GM12864 (cell line): Measurements from ENCODE around the gene PARD3B.

Experiments
- DNase-seq: peaks from one replicate; pipeline ENCODE4 v3.0.0-alpha.2; 2011; ENCODE audit warnings: low read depth
- H3K4me3 ChIP-seq: 2 replicates; pipeline ENCODE4 v1.5.1; 2011; ENCODE audit warnings: mild to moderate bottlenecking, low read depth, low read length, control low read depth
- TF ChIP-seq, protein P1 (sequence below): IDR thresholded peaks from 2 replicates; pipeline ENCODE4 v1.5.1; 2011; ENCODE audit warnings: low read depth, mild to moderate bottlenecking, moderate library complexity, low read length, control low read depth, inconsistent platforms; ENCODE audit errors: missing control alignments

PARD3B gene

DNA sequence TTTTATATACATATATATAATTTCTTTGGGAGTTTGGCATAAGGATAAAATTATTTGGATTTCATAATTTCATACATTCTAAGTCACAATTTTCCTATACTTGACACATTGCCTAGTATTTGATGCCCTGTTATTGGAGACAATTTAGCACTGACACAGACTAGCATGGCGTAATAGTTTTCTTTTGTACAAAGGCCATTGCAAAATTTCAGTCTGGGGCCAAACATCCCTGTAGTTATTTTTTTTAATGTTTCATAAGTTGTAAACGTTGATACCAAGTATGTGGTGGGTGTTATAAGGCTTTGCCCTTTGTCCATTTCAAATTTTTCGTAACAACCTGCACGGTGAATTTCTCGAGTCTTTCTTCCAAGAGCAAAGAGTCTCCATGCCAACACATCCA, 1041.4 kb downstream of the PARD3B start:
- no peak for DNase-seq
- TF ChIP-seq, protein P1, sequence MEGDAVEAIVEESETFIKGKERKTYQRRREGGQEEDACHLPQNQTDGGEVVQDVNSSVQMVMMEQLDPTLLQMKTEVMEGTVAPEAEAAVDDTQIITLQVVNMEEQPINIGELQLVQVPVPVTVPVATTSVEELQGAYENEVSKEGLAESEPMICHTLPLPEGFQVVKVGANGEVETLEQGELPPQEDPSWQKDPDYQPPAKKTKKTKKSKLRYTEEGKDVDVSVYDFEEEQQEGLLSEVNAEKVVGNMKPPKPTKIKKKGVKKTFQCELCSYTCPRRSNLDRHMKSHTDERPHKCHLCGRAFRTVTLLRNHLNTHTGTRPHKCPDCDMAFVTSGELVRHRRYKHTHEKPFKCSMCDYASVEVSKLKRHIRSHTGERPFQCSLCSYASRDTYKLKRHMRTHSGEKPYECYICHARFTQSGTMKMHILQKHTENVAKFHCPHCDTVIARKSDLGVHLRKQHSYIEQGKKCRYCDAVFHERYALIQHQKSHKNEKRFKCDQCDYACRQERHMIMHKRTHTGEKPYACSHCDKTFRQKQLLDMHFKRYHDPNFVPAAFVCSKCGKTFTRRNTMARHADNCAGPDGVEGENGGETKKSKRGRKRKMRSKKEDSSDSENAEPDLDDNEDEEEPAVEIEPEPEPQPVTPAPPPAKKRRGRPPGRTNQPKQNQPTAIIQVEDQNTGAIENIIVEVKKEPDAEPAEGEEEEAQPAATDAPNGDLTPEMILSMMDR: no peak

DNA sequence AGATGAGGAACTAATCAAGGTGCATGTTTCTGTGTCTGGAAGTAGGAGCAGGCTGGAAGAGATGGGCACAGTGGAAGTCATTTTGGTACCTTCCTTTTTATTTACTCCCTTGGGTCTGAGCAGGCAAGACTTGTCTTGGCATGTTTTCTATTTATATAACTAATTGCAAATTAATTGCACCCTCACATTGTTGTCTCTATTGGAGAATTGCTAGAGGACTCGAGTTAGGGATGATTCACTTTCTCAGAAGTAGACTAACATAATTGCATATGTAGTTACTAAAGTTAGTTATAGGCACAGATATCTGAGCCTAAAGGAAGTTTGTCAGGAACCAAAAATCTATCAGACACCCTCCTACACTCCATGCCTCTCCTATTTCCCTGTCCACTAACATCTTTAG, 1044.2 kb downstream of the PARD3B start:
- no peak overlapping the region for H3K4me3 ChIP-seq
- DNase-seq: no peak
- TF ChIP-seq, protein P1: no peak

More for the DNA sequence above, 1041.4 kb downstream of the PARD3B start:
- H3K4me3 ChIP-seq: no peak overlapping the region

DNA sequence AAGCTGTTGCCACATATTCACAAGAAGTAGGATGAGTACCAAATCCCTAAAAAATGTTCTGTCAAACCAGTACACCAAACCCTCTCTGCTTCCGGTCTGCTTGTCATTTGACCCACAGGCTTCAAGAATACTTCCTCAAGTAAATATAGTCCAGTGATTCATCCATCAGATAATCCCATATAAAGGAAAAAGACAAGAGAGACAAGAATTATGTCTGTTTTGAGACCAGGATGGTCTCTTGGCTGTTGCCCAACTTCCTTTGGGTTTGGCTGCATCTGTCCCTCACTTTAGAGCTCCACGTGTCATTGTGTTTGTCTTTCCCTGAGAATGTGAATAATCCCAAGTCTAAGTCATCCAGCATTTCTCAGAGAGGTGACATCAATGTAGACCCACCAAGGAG, 1045.5 kb downstream of the PARD3B start:
- H3K4me3 ChIP-seq: no peak overlapping the region
- TF ChIP-seq, protein P1: no peak
- DNase-seq: no peak

DNA sequence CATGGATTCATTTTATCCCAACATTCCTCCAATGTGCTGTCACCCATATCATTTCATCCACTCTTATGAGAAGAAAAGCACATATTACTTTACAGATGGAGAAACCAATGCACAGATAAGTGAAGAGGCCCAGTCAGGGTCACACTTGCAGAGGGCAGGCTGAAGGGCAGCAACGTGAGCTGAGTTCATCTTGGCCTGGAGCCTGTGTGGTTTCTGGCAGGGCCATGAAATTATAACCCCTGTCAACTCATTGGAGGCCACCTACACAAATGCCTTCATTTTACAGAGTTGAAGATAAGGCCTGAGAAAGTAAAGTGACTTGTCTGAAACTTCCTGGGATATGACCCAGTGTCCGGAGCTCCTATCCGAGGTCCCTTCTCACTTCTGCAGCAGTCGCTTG, 1048.6 kb downstream of the PARD3B start:
- DNase-seq: no peak
- TF ChIP-seq, protein P1: no peak
- H3K4me3 ChIP-seq: no peak overlapping the region

DNA sequence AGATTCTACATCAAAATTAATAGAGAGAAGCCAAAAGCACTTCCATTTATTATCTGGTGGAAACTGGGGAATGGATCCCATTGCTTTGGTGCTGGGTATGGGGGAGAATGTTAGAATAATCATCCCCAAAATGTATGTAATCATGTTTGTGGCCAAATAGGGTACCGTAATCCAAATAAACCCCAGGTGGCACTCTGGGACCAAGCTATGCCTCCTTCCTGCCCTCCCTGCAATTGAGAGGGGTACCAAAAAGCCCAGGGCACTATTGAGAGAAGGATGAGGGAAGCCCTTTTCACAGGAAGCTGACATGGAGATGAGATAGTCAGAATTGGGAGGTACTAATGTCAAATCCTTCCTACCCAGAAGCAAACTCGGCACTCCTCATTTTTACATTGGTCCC, 1051.3 kb downstream of the PARD3B start:
- TF ChIP-seq, protein P1: no peak
- no peak for DNase-seq
- H3K4me3 ChIP-seq: no peak overlapping the region

DNA sequence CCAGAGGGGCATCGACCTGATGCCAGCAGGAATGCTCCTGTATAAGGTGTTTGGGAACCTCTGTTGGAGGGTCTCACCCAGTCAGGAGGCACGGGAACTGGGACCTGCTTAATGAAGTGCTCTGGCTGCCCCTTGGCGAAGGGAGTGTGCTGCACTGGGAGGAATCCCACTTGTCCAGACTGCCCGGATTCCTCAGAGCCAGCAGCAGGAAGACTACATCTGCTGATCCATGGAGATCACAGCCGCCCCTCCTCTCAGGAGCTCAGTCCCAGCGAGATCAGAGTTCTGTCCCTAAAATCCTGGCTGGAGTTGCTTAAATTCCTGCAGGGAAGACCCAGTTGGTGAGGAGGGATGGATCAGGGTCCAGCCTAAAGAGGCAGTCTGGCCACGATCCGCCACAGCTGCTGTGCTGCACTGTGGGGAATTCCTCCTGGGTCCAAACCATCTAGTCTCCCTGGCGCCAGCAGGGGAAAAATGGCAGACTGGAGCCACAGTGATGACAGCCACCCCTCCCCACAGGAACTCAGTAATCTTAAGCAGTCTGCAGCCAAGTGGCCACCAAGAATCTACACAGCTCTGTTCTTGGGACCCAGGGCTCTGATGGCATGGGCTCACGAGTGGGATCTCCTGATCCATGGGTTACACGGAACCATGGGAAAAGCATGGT, 1060.5 kb downstream of the PARD3B start:
- TF ChIP-seq, protein P1: no peak
- no peak for DNase-seq
- no peak overlapping the region for H3K4me3 ChIP-seq

DNA sequence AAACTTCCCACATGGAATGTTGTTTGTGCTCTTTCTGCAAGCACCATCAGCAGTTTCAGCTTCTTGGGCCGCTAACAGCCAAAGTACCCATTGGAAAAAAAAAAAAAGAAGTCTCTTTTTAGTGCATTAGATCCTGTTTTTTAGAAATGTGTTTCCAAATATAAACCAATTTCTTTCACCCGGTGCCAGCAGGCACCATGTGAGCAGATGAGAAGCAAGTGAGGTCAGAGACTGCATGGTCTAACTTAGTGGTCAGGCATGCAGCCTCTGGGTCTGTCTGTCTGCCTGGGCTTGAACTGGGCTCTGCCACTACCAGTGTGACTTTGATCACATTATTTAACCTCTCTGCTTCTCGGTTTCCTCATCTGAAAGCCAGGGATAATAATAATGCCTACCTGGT, 1061.9 kb downstream of the PARD3B start:
- TF ChIP-seq, protein P1: no peak
- H3K4me3 ChIP-seq: no peak overlapping the region
- DNase-seq: no peak
